Stimulated activated CD4-positive, alpha-beta T cell treated with anti-CD3 and anti-CD28 coated beads, Interleukin-4, amount 100 ng/mL, for 4 hours (primary cell): ENCODE data around the gene NDUFA5.

ENCODE experiments used
- DNase-seq, 2 experiments: peaks; one replicate each; pipeline ENCODE4 v3.0.0-alpha.2; 2020

The NDUFA5 gene

GRCh38 chr7:123500878-123501489, 56.6 kb downstream of the NDUFA5 start:
- no peak for DNase-seq

- DNase-seq = no peak
Measured at GRCh38 chr7:123499211-123499970, 58.2 kb downstream of the NDUFA5 start.

GRCh38 chr7:123498601-123499000, 59.0 kb downstream of the NDUFA5 start:
- no peak for DNase-seq

- no peak for DNase-seq
Measured at GRCh38 chr7:123498031-123498430, 59.6 kb downstream of the NDUFA5 start.

- no peak for DNase-seq
Measured at GRCh38 chr7:123494193-123494796, 63.3 kb downstream of the NDUFA5 start.

GRCh38 chr7:123492485-123492884, 65.1 kb downstream of the NDUFA5 start:
- DNase-seq = no peak
